ENCODE measurements around the gene LINS1. TPM values are rescaled to one million over a fixed set of nuclear protein-coding genes. Genes with fewer than 3 reads are reported as not detected.

The LINS1 gene
- total and polyA plus RNA-seq, 2 of the 8 experiments (the other 6 are each of a cell fraction or from before 2014, with no cell fraction given), result 4.2 to 8.1 TPM

- Histone ChIP-seq H3K4me1 (replicated peaks in 1 of 4; ENCODE audit: control insufficient read depth in 3 of 4, insufficient read depth in 4 of 4, low read length in 3 of 4) (no peaks in the 10 kb centered on the region), H2BK5ac (ENCODE audit: low read depth, low read length) (no peak overlapping the region), H2AK5ac (ENCODE audit: low read depth, low read length) (no peak overlapping the region), H3K79me1 (ENCODE audit: low read depth, low read length) (no peaks in the 10 kb centered on the region), H3K9ac (replicated peaks in 1 of 4; ENCODE audit: extremely low read depth in 1 of 4, low read depth in 3 of 4, low read length in 3 of 4) (no peak overlapping the region), H3K4ac (replicated peaks; ENCODE audit: insufficient read length, low read depth, low read length) (no peak overlapping the region), H3K4me3 (ENCODE audit: extremely low read depth in 1 of 4, insufficient read depth in 2 of 4, low read depth in 3 of 4, low read length in 4 of 4) (no peak overlapping the region), H3K9me3 (ENCODE audit: insufficient read depth in 2 of 2, low read depth in 1 of 2, low read length in 1 of 2) (peaks cover 49 to 51% of the 10 kb centered on the region in 2 experiments), H3K79me2 (ENCODE audit: control insufficient read depth in 1 of 2, insufficient read depth in 2 of 2, low read length in 2 of 2) (no peaks in the 10 kb centered on the region), H2BK120ac (replicated peaks; ENCODE audit: low read depth, low read length) (no peak overlapping the region), H2BK20ac (ENCODE audit: low read length) (no peak overlapping the region), H3K23ac (ENCODE audit: insufficient read length) (no peak overlapping the region), H4K8ac (ENCODE audit: extremely low read depth, insufficient read depth, low read length) (no peak overlapping the region), H2BK15ac (ENCODE audit: low read length) (no peak overlapping the region), H3K23me2 (ENCODE audit: low read depth, low read length) (no peaks in the 10 kb centered on the region), H4K91ac (replicated peaks; ENCODE audit: insufficient read length, low read length) (no peak overlapping the region), H4K20me1 (replicated peaks in 1 of 2; ENCODE audit: control insufficient read depth in 1 of 2, insufficient read depth in 2 of 2, low read length in 2 of 2) (no peaks in the 10 kb centered on the region), H3K56ac (replicated peaks; ENCODE audit: insufficient read length, low read depth, low read length) (no peak overlapping the region), H3K27ac (ENCODE audit: low read depth, low read length) (no peak overlapping the region), H2AFZ (ENCODE audit: low read length) (no peak overlapping the region), H4K5ac (ENCODE audit: insufficient read length, low read depth, low read length) (no peak overlapping the region), H3K14ac (ENCODE audit: insufficient read length) (no peak overlapping the region), H3K27me3 (replicated peaks in 1 of 4; ENCODE audit: control insufficient read depth in 3 of 4, extremely low read depth in 1 of 4, insufficient read depth in 3 of 4, low read length in 3 of 4) (no peaks in the 10 kb centered on the region), H3K4me2 (ENCODE audit: insufficient read depth in 1 of 2, low read depth in 2 of 2, low read length in 2 of 2) (no peak overlapping the region), H2BK12ac (ENCODE audit: low read depth, low read length) (no peak overlapping the region), H3K18ac (ENCODE audit: extremely low read depth, low read length) (no peak overlapping the region), H3K36me3 (ENCODE audit: control insufficient read depth in 2 of 4, insufficient read depth in 4 of 4, low read length in 3 of 4) (no peaks in the 10 kb centered on the region)
- DNase-seq (ENCODE audit: low read depth in 1 of 2, low spot score in 2 of 2) (no peak), FAIRE-seq (no peak)
- 72% methylated on average over 2 of the region's 2 CpGs; no CpG with 5 or more reads in 1 of the 2 experiments for WGBS, 2 experiments (ENCODE audit: extremely low coverage in 1 of 2, insufficient coverage in 1 of 2, insufficient read length in 1 of 2, insufficient replicate concordance in 2 of 2, low coverage in 1 of 2, low lambda C conversion rate in 2 of 2, missing lambda C conversion rate in 1 of 2)
- ChIA-PET POLR2A (ENCODE audit: partially characterized antibody) (no interaction called here), CTCF (ENCODE audit: partially characterized antibody) (interaction anchor here (0.7 kb wide), 1 partner anchor 15 kb away, joined by 3 read pairs; no protein-coding TSS in a partner anchor)
- TF ChIP-seq SIRT6 (IDR thresholded peaks at IDR 0.05; ENCODE audit: low read length) (no peak), KDM4A (IDR thresholded peaks at IDR 0.05; ENCODE audit: low read depth, low read length, severe bottlenecking) (no peak), NRF1 (IDR thresholded peaks at IDR 0.05; ENCODE audit: low read depth, low read length) (no peak), CBX8 (IDR thresholded peaks at IDR 0.05; ENCODE audit: borderline replicate concordance, low read depth, low read length) (no peak), CTCF (IDR thresholded peaks at IDR 0.05; ENCODE audit: control extremely low read depth in 1 of 3, insufficient read depth in 1 of 3, low read depth in 1 of 3, low read length in 3 of 3) (no peak), TAF1 (IDR thresholded peaks at IDR 0.05; ENCODE audit: low read depth, low read length) (no peak)
Measured at GRCh38 chr15:100524326-100524725, 77.7 kb downstream of the LINS1 start.

Measured in H1 (cell line).